GM23248 (cell line): ENCODE data around the gene SELP.

ENCODE experiments used
- EZH2 ChIP-seq: fragments of 200-600 bp; sonication (generic); IDR thresholded peaks from 2 replicates; pipeline ENCODE4 v1.6.1; 2018; ENCODE audit warnings: antibody characterized with exemption, mild to moderate bottlenecking; ENCODE audit not compliant: insufficient read depth, poor library complexity, severe bottlenecking
- EZH2phosphoT487 ChIP-seq: fragments of 200-600 bp; sonication (generic); IDR thresholded peaks from 2 replicates; pipeline ENCODE4 v1.6.1; 2018; ENCODE audit warnings: antibody characterized with exemption, moderate library complexity, mild to moderate bottlenecking, low read depth; ENCODE audit not compliant: insufficient read depth

- TF ChIP-seq EZH2 (no peak), EZH2phosphoT487 (no peak)
These were observed 5.0 kb upstream of the SELP start for GRCh38 chr1:169634877-169635276.
